Activated CD8-positive, alpha-beta memory T cell treated with anti-CD3 and anti-CD28 coated beads for 4 hours (primary cell): ENCODE measurements around the gene TREML4.
A peak's percentile ranks its signal among the peaks of the same experiment; 100 is the strongest.
"Not testable (repeated sequence)": the region's sequence is repeated elsewhere in the genome, so short reads cannot be mapped to it uniquely, and the experiment has no call there.

Source experiments
- DNase-seq, 2 donors: peaks; one replicate each; pipeline ENCODE4 v3.0.0-alpha.2; 2020; ENCODE audit warnings: low read depth in 2 of 2

Gene TREML4, protein sequence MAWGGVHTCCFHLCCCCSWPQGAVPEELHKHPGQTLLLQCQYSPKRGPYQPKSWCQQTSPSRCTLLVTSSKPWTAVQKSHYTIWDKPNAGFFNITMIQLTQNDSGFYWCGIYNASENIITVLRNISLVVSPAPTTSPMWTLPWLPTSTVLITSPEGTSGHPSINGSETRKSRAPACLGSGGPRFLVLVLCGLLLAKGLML

DNA sequence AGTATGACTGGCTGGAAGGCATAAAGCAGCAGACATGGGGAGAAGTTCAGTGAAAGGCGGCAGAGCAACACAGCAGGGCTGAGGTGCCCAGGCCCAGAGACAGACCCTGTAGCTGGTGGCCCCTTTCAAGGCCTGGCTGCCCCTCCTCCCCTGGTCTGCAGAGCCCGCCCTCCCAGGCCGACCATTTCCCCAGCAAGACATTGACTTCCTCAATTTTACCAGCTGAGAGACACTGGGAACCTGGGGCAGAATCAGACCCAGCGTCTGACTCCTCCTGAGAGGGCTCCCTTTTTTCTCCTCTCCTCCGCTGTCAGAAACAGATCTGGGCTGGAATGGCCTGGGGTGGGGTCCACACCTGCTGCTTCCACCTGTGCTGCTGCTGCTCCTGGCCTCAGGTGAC lies at the start of gene TREML4:
TREML4 (plus strand) TSS at position 254 of the 400 bp plus-strand sequence; CDS start at position 333, 79 bp downstream.
- no peak for DNase-seq

DNA sequence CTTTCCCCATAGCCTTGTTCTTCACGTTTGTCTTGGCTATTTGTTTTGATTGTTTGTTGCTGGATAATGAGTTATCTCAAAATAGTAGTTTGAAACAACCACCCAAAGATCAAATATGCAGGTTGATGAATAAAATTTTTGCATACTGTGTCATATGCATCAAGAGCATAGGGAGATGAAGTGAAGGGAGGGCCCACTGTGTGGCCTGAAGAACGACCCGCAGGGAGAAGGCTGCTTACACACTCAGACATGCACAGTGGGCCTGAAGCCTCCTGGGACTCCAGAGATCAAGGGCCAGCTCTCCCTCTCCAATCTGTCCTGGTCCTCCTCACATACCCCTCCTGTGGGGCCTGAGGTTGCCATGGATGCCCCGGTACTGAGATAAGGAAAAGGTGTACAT lies 49.0 kb upstream of the TREML4 start:
- no peak for DNase-seq

DNA sequence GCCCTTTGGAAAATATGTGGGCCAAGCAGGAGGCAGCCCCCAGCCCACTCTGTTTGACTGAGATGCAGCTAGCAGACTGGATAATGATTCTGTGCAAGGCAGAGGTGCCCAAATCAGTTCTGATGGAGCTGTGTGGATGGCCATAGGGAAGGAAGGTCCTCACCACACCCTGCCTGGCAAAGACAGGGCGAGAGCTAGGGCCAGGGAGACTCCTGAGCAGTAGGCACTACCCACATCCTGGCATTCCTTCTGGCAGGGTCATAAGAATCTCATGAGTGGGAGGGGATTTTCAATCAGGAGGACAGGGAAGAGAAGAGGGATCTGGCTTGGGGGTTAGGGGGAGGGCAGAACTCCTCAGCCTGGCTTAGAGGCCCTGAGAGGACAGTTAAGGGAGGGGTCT lies 46.6 kb upstream of the TREML4 start:
- DNase-seq = no peak

DNA sequence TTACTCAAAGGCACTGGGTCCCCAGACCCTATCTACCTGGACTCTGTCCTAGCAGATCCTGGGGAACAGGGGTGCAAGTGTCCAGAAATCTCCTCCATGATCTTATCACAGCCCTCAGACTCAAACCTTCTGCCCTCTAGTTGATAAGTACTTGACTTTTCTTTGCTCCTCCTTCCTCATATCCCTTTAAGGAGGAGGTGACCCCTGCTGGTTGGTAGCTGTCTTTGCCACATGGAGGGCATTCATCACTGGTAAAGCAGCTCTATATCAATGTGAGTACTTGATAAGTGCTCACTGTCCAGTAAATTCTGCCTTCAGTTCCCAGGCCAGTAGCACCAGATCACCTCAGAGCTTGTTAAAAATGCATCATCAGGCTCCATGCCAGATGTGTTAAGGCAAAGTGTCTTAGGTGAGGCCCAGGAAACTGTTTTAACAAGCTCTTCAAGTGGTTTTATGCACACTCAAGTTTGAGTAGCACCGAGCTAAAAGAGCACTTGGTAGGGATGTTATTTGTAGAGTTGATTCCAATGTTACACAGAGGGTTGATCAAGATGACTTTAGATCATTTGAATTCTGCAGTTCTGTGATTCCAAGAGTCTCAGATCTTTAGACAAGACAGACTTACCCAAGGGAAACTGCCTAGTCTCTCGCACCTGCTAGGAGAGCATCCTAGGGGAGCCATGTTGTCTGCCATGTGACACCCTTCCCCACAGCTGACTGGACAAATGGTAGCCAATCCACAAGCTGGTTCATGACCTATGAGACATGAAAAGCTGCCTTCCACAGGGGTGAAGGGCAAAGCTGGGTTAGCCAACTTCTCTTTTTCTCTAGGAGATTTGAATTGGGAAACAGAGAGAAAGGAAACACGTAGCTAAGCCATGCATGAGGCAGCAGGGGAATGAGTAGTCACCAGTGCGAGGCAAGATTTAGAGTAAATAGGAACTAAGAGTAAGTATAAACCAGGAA lies 45.8 kb upstream of the TREML4 start:
- peak in 1 of 2 donors; percentile 24 for DNase-seq

DNA sequence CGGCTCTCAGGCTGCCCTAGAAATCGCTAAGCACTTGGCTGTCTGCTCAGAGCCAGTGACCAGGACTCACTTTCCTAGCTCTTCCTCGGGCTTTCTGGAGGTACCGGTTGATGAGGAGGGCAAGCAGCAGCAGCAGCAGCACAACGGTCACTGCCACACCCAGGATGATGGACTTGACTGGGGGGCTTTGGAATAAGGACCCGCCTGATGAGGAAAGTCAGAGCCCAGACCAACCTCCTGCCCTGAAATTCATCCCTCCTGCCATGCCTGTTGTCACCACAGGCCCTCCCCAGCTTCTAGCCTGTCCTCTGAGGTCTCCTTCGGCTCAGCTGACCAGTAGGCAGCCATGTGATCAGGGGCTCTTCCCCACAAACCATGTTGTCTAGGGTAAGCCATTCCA lies 43.4 kb upstream of the TREML4 start:
- no peak for DNase-seq

DNA sequence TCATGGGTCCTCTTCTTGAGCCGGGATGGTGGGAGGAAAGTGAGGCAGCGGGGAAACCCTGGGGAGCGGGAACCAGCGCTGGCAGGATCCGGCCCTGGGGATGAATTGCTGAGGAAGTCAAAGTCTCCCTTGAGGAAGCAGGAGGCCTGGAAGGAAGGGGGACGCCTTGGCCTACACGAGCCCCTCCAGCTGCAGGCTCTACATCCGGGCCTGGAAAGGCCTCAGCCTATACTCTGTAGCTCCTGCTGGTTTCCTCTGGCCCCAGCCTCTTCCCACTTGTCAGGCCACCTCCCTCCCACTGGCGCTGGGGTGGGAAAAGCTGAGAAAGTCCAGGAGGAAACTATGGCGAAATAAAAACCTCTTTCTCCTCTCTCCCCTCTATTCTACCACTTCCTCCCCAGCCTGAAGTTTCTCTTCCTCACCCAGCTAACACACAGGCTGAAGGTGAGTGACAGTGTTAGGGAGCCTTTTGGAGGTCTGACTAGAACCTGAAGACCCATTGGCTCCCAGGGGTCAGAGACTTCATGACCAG lies 42.1 kb upstream of the TREML4 start:
- no peak for DNase-seq

DNA sequence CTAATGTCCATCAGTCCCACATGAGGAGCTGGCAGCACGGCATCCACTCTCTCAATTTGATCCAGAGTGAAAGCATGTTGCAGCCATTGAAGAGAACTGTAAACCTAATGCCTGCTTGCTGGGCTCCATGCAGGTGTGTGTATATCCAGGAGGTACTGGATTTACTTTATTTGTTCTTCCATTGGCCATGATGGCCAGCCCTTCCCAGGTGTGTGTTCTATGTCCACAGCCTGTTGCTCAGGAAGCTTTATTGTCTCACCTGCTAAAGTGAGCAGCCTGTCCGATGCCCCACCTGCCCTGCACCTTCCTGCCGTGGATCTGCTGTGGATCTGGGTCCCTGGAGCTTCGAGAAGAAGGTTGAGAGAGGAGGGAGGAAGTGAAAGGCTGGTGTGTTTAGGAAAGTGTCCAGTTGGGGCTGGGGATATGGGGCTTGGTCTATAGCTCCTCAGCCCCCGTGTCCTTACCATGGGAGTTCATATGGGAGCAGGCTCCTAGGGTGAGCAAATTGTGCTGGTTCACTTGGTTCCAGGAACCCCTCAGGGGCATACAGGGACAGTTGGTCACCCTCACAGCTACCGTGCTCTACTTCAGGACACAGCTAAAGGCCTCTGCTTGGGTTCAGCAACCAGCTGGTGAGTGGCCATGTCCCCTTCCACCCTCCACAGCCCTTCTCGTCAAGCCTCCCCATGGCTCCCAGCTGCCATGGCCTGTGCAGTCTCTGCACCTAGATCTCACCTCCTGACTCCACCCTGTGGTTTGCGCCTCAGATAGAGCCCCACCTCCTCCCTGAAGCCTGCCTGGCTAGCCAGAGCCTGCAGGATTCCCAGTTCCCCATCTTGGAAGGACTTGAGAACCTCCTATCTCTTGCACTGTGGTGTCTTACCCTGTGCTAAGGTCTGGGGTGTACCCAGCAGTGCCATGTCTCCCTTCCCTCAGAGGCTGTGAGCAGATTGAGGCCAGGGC lies 39.9 kb upstream of the TREML4 start:
- no peak for DNase-seq

DNA sequence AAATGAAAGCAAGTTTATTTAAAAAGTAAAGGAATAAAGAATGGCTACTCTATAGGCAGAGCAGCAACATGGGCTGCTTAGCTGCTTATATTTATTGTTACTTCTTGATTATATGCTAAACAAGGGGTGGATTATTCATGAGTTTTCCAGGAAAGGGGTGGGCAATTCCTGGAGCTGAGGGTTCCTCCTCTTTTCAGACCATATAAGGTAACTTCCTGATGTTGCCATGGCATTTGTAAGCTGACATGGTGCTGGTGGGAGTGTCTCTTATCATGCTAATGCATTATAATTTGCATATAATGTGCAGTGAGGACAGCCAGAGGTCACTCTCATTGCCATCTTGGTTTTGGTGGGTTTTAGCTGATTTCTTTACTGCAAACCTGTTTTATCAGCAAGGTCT lies 39.1 kb upstream of the TREML4 start:
- DNase-seq = not testable (repeated sequence)

DNA sequence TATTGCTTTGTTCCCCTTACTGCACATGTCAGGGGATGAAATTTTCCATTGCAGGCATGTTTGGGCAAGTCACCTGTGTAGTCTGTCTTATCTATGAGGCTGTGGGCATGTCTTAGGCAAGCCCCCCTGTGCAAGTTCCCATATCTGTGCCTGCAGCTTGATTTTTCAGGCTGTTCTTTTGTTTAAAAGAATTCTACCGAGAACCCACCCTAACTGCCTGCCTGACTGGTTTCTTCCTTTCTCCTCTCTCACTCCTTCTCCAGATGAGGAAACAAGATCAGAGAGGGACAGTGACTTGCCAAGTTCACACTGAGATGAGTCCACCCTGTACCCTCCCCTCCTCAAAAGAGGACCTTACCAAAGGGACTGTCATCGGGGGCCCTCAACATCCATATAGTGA lies 38.2 kb upstream of the TREML4 start:
- no peak for DNase-seq

DNA sequence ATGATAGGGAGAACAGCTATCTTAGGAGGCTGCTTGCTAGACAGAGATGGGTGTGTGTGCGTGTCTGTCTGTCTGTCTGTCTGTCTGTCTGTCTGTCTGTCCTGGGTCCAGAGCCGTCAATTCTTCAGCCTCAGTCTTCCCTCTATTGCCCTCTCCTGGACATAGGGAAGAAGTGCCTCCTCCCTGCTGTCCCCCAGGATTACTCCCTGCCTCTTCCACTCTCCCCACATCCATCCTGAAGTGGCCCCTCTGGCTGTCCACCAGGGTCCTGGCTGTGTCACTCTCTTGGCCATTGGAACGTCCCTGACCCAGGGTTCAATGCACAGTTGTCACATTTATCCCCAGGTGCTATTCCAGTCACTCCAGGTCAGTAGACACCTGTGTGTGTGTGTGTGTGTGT lies 37.4 kb upstream of the TREML4 start:
- DNase-seq = no peak

DNA sequence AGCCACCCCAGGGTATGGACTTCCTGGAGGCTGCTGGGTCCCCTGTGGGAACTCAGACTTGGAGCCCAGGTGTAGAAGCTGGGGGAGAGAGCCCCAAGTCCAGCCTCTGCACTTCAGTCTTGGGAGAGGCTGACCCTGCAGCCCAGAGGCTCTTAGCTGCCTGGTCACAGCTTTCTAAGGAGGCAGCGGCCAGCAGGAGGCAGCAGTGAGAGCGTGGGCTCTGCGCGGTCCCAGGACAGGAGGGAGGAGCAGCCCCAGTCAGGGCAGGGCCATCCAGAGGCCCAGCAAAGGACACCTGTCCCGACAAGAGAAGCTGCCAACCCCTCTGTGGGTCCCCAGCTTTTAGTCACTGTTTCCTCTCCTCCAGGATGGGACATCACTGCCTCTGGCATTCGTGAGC lies 36.6 kb upstream of the TREML4 start:
- DNase-seq = no peak

DNA sequence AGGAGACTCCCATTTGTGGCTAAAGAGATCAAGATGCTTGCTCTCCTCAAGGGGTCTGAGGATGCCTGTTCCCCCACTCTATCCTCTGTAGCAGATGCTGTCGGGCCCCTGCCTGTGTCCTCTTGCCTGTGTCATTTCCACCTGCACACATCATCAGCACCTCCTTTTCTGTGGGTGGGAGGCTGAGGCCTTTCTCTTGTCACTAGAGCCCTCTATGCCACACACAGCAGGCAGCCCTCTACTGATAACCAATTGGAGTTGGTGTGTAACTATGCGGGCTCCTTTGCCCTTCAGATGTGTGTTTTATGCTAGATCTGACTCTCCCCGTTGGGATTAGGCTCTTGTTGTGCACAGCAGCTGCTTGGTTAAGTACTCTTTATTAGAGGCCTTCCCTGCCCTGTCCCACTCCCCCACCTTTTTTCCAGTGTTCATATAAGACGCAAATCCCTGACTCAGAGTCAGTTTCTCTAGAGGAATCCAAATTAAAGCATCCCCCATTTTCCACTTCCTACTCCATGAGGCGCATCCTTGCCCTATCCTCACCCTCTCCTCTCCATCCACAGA lies 34.9 kb upstream of the TREML4 start:
- DNase-seq = no peak

DNA sequence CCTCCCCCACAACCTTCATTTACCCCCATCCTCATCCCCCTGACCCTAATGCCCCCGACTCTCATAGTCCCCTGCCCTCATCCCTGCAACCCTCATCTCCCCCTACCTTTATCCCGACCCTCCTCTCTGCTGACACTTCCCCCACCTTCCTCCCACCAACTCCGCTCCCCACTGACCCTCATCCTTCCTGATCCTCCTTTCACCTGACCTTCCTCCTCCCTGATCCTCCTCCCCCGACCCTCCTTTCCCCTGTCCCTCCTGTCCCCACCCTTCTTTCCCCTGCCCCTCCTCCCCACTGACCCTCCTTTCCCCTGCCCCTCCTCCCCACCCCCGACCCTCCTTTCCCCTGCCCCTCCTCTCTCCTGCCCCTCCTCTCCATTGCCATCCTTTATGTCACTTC lies 34.3 kb upstream of the TREML4 start:
- no peak for DNase-seq

DNA sequence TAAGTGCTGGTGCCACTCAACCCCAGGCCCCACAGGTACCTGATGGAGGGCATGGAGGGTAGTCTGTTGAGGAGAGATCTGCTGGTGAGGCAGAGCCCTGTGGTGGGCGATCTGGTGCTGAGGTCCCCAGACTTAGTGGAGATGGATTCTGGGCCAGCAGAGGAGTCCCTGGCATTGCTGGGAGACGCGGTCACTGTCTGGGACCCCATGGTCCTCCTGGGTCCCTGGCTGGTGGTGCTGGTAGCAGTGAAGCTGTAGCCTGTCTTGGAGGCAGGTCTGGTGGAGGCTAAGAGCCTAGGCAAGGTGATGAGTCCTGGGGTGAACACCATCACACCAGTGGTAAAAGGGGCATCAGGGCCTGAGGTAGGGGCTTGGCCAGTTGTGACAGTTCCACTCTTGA lies 33.8 kb upstream of the TREML4 start:
- DNase-seq = no peak

DNA sequence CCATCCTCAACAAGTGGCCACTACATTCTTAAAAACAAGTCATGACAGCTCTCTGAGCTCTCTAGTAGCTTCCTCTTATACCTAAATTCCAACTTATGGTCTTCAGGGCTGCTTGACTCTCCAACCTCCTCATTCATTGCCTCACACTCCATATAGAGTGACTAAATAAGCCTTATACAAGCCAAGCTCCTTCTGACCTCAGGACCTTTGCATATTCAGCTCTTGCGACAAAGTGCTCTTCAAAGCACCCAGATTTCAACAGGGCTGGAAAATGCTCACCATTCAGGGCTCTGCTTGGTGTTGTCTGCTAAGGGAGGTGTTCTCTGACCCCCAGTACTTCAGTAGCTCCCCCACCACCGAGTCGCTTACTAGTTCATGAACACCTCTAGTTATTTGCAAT lies 30.9 kb upstream of the TREML4 start:
- no peak for DNase-seq

DNA sequence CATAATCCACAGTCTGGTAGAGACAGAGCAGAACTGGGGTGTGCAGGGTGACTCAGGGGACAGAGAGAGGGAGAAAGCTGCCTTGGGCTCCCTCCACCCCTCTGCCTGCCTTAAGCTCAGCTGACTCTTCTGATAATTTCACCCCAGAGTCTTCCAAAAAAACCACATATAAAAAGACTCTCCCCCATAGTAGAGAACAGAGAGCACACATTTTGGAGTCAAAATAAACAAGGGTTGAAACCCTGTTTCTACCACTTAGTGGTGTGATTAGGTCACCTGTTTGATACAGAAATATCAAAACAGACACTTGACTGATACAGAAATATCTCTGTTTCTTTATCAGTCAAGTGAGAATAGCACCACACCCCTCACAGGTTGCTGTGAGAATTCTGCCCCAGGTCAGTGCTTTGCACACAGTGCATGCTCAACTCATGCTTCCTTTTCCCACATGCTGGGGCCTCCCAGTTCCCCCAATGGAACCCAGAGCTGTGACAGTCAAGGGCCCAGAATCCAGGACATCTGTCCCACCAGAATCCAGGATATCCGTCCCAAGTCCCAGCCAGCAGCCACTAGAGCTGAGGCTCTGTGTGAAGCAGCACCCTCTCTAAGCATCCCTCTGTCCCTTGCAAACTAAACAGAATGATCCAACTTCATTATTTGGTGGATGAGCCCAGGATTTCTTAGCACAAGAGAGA lies 28.4 kb upstream of the TREML4 start:
- no peak for DNase-seq

DNA sequence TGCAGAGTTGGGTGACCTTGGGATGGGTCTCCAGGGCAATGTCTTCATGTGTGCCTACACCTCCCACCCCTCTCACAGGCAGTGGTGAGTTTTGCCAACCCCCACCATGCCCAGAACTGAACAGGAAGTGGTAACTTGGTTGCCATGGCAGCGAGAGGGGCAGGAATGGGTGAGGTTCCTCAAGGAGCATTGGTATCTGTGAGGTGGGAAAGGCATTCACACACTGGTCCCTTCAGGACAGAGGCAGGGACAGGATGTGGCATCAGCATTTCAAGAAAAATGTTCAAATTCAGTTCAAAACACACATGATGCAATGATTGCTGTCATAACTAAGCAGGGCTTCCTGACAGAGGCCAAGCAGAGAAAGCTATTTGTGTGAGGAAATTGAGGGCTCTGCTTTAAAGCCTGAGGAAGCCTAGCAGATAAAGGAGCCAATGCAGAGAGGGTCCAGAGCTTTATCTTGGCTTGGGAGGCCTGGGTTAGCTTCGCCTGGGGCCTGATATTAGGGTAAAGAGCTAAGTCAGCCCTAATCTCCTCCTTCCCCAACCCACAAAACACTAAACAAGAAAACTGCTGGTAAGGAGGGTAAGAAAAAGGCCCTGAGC lies 27.8 kb upstream of the TREML4 start:
- DNase-seq = peak; percentile 27 to 38

DNA sequence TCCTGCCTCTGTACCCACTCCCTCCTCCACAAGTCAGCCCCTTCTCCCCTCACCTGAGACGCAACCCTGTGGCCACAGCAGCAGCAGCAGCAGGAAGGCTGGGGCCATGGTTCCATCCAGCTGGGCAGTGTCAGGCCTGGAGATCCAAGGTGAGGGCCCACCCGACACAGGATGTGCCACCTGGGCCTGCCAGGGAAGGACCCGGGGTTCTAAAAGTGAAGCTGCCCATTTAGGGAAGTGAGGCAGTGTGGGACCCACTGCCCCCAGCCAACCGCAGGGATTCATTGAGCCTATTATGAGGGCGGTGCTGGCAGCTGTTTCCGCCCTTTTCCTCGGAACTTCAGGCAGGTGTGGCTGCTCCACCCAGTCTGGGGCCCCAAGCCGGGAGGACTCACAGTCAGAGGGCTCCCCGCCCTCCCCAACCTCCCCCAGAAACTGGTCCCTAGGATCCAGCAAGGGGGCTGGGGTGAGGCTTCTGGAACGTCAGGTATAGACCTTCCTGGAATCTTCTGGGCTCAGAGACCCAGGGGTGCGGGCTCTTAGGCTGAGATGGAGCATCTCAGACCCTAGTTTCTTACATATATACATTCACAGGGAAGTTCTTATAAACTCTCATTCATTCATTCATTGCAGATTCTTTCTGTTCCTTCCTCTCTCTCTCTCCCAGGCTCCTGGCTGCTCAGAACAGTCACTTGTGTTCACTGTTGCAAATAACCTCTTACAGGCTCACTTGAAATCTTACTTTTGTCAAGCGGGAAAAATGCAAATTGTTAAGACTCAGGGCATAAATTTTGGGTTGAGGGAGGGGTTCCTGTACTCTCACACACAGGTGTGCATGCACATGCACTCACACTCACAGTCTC lies 27.0 kb upstream of the TREML4 start, which contains the start of gene TREML2:
TREML2 (minus strand) TSS at position 249 of the 863 bp plus-strand sequence; CDS start at position 108, 141 bp downstream.
- no peak for DNase-seq

DNA sequence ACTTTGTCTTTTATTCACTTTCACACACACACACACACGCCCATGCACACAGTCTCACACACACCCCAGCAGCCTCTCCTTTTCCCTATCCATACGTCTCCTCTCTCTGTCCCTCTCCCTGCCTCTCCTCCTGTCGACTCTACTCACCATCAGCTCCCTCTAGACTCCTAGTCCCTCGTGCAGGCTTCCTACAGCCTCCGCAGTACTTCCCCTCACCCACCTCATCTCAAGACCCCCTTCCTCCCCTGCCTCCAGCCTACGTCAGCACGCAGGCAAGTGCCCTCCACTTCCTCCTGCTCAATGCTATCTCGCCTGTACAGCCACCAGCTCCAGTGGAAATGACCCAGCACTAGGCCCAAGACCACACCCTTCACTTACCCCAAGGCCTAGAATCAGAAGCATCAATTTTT lies 26.4 kb upstream of the TREML4 start:
- no peak for DNase-seq
